Measurements from ENCODE around the gene MORN3. TPM values are rescaled to one million over a fixed set of nuclear protein-coding genes. Genes with fewer than 3 reads are reported as not detected.

Gene MORN3
- polyA plus RNA-seq, 1 donor from 2014 or later: 3.4 TPM

Small RNAs within 50 kb of the gene (small RNA-seq; reads per million reads assigned to genes)
- 0 reads per million in 3 experiments for gene RNU6-1004P

Other genes starting within 250 kb of the MORN3 start
- 85.5 and 93.8 TPM in 2 replicates for gene KDM2B, start 88.6 kb downstream of the MORN3 start, polyA plus RNA-seq
- gene ORAI1, start 43.1 kb downstream of the MORN3 start, polyA plus RNA-seq: 0.78 and 5.2 TPM in 2 replicates
- gene TMEM120B, start 43.1 kb upstream of the MORN3 start, polyA plus RNA-seq: 9.5 and 9.8 TPM in 2 replicates
- 9.4 and 14.7 TPM in 2 replicates for gene RHOF, start 124.0 kb upstream of the MORN3 start, polyA plus RNA-seq
- gene SETD1B, start 134.4 kb upstream of the MORN3 start, polyA plus RNA-seq: 2.6 and 3.2 TPM in 2 replicates
- not detected in 2 replicates for gene HPD, start 189.2 kb upstream of the MORN3 start, polyA plus RNA-seq
- 74.9 and 79.3 TPM in 2 replicates for gene PSMD9, start 219.1 kb upstream of the MORN3 start, polyA plus RNA-seq
- 1.6 and 4.0 TPM in 2 replicates for gene CFAP251, start 248.9 kb upstream of the MORN3 start, polyA plus RNA-seq